ENCODE results near the gene RNPS1. TPM values are rescaled to one million over a fixed set of nuclear protein-coding genes. Genes with fewer than 3 reads are reported as not detected.

Gene RNPS1
- total and polyA plus RNA-seq, 2 of the 4 experiments (the other 2 are of a cell fraction), result 57.5 to 192 TPM

DNA sequence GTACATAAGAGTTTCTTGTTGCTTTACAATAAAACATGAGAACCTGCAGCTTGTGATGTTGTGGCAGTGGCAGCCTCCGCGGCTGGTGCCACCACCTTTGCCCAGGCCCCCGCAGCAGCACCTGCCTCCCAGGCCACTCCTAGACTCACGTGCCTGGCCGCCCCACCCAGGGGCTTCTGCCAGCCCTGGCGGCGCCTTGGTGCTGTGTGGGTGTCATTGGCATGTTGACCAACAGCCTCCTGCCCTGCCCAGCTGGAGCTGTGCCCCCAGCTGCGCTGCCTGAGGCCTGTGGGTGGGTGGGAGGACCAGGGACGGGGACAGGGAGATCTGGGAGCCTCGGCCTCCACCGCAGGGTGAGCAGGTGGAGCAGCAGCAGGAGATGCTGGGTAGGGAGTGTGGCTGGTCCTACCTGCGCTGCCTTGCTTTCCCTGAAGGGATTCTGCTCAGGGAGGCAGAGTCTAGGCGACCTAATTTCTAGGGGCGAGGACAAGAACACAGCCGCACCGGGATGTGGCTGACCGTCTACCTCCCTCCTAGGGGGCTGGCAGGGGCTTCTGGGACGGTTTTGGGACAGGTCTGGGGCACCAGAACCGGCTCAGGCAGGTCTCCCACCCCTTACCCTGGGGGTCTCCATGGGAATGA, 32.1 kb downstream of the RNPS1 start (continued):
- TF ChIP-seq BHLHE40 (IDR thresholded peaks at IDR 0.05; ENCODE audit: low read depth, low read length) (no peak), RFX5 (IDR thresholded peaks at IDR 0.05; ENCODE audit: low read depth, low read length) (no peak)

DNA sequence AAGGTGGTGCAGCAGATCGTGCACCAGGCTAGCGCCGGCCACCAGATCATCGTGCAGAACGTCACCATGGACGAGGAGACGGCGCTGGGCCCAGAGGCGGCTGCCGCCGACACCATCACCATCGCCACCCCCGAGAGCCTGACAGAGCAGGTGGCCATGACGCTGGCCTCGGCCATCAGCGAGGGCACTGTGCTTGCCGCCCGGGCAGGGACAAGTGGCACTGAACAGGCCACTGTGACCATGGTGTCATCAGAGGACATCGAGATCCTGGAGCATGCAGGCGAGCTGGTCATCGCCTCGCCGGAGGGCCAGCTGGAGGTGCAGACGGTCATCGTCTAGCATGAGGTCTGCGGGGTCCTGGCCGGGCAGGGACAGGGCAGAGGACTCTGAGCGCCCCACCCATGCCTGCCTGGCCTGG, 32.7 kb downstream of the RNPS1 start:
- ChIA-PET POLR2A (ENCODE audit: unreplicated experiment) (no interaction called here), CTCF (no interaction called here)
- H3K4me3 ChIP-seq (ENCODE audit: insufficient read depth, low read depth, low read length), result no peak overlapping the region
- no TSS peak for BruUV-seq (replicated peaks)
- H2AK5ac ChIP-seq (ENCODE audit: low read depth, low read length), result no peak overlapping the region
- intact Hi-C loops (cut with micrococcal nuclease) (no loop called here), in situ Hi-C loops (cut with MboI; ENCODE audit: low sequenced_read_pairs) (no loop called here), dilution Hi-C loops (cut with HindIII; ENCODE audit: low sequenced_read_pairs, unreplicated experiment) (no loop called here)
- H3K4me1 ChIP-seq (ENCODE audit: control insufficient read depth, insufficient read depth, low read length), result peaks cover 5% of the 10 kb centered on the region; the same call in 1 of the 2 replicates
- no peak overlapping the region for H2BK20ac ChIP-seq (ENCODE audit: low read depth, low read length)
- H3K9me3 ChIP-seq (ENCODE audit: control insufficient read depth, insufficient read depth, low read length), result no peaks in the 10 kb centered on the region
- no peak overlapping the region for H3K18ac ChIP-seq (ENCODE audit: low read depth, low read length)
- H3K9ac ChIP-seq (ENCODE audit: low read depth, low read length), result no peak overlapping the region
- no peak overlapping the region for H2BK5ac ChIP-seq (ENCODE audit: low read depth, low read length, poor library complexity, severe bottlenecking)
- no peak overlapping the region for H3K4me2 ChIP-seq (ENCODE audit: low read depth, low read length)
- no peak overlapping the region for H4K5ac ChIP-seq (ENCODE audit: low read depth, low read length)
- H3K14ac ChIP-seq (replicated peaks; ENCODE audit: low read depth, low read length), result no peak overlapping the region
- no peak overlapping the region for H2BK120ac ChIP-seq (ENCODE audit: low read depth, low read length)
- no peaks in the 10 kb centered on the region for H3K79me1 ChIP-seq (ENCODE audit: low read depth in 1 of 2, low read length in 2 of 2)
- no peak overlapping the region for H2AK9ac ChIP-seq (replicated peaks; ENCODE audit: low read depth, low read length, poor library complexity)
- ATAC-seq (ENCODE audit: low read depth), result no peak
- H3K4ac ChIP-seq (ENCODE audit: low read depth, low read length), result no peak overlapping the region
- peaks cover 14% of the 10 kb centered on the region for H4K20me1 ChIP-seq (ENCODE audit: insufficient read depth, low read length)
- no peak overlapping the region for H3K56ac ChIP-seq (ENCODE audit: extremely low read depth, insufficient read depth, low read length)
- H2AFZ ChIP-seq (replicated peaks; ENCODE audit: low read length, poor library complexity), result no peak overlapping the region
- H3K27me3 ChIP-seq (ENCODE audit: control insufficient read depth, insufficient read depth, low read length), result peaks cover 9% of the 10 kb centered on the region
- no peak overlapping the region for H2BK15ac ChIP-seq (ENCODE audit: low read depth, low read length)
- H4K91ac ChIP-seq (ENCODE audit: insufficient read depth, low read depth, low read length), result no peak overlapping the region
- peaks cover 49% of the 10 kb centered on the region for H3K36me3 ChIP-seq (ENCODE audit: control insufficient read depth, insufficient read depth, low read length)
- no peak for DNase-seq
- TF ChIP-seq, protein P1, sequence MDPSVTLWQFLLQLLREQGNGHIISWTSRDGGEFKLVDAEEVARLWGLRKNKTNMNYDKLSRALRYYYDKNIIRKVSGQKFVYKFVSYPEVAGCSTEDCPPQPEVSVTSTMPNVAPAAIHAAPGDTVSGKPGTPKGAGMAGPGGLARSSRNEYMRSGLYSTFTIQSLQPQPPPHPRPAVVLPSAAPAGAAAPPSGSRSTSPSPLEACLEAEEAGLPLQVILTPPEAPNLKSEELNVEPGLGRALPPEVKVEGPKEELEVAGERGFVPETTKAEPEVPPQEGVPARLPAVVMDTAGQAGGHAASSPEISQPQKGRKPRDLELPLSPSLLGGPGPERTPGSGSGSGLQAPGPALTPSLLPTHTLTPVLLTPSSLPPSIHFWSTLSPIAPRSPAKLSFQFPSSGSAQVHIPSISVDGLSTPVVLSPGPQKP (IDR thresholded peaks at IDR 0.05; ENCODE audit: borderline replicate concordance, low read depth, low read length), result no peak
- TF ChIP-seq BHLHE40 (IDR thresholded peaks at IDR 0.05; ENCODE audit: low read depth, low read length) (no peak), RAD21 (IDR thresholded peaks at IDR 0.05; ENCODE audit: low read length) (no peak), RCOR1 (IDR thresholded peaks at IDR 0.05; ENCODE audit: insufficient replicate concordance, low read length) (no peak), MAFK (IDR thresholded peaks at IDR 0.05; ENCODE audit: low read depth, low read length) (no peak), CHD1 (IDR thresholded peaks at IDR 0.05; ENCODE audit: low read depth, low read length) (no peak)
- H3K23ac ChIP-seq (ENCODE audit: low read depth, low read length), result no peak overlapping the region
- H3K27ac ChIP-seq (ENCODE audit: insufficient read depth, low read length), result no peak overlapping the region
- no peak overlapping the region for H4K8ac ChIP-seq (ENCODE audit: low read depth in 2 of 2, low read length in 2 of 2)
- 96% methylated on average over 19 of the region's 28 CpGs; no CpG with 5 or more reads in 1 of the 2 experiments for WGBS, 2 experiments (ENCODE audit: extremely low coverage in 2 of 2, insufficient read length in 1 of 2)
- H3K9me1 ChIP-seq (ENCODE audit: insufficient read depth, low read length), result no peaks in the 10 kb centered on the region

All from IMR-90 (cell line).